Measurements from ENCODE around the gene PPP2R3B. TPM values are rescaled to one million over a fixed set of nuclear protein-coding genes. Genes with fewer than 3 reads are reported as not detected.

PPP2R3B gene
- total and polyA plus RNA-seq, 7 donors = 2.1 to 16.1 (median 5.4) TPM

- 96% methylated on average over 36 of the region's 36 CpGs for WGBS, 2 donors
- H3K27me3 ChIP-seq = no peaks in the 10 kb centered on the region
- no peaks in the 10 kb centered on the region for H3K9me3 ChIP-seq
- no peak overlapping the region for H3K4me3 ChIP-seq
- intact Hi-C loops (cut with DNase I) = no loop called here
- H3K4me1 ChIP-seq = no peaks in the 10 kb centered on the region
- DNase-seq = peak; percentile 59
- peaks cover 0 to 11% (median 3%) of the 10 kb centered on the region in 4 donors for H3K36me3 ChIP-seq
- TF ChIP-seq POLR2A (IDR thresholded peaks at IDR 0.05) = no peak
- TF ChIP-seq, protein P1, sequence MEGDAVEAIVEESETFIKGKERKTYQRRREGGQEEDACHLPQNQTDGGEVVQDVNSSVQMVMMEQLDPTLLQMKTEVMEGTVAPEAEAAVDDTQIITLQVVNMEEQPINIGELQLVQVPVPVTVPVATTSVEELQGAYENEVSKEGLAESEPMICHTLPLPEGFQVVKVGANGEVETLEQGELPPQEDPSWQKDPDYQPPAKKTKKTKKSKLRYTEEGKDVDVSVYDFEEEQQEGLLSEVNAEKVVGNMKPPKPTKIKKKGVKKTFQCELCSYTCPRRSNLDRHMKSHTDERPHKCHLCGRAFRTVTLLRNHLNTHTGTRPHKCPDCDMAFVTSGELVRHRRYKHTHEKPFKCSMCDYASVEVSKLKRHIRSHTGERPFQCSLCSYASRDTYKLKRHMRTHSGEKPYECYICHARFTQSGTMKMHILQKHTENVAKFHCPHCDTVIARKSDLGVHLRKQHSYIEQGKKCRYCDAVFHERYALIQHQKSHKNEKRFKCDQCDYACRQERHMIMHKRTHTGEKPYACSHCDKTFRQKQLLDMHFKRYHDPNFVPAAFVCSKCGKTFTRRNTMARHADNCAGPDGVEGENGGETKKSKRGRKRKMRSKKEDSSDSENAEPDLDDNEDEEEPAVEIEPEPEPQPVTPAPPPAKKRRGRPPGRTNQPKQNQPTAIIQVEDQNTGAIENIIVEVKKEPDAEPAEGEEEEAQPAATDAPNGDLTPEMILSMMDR (IDR thresholded peaks at IDR 0.05) = no peak
- TF ChIP-seq POLR2AphosphoS5 (IDR thresholded peaks at IDR 0.05) = no peak
- no peak for TF ChIP-seq EP300 (IDR thresholded peaks at IDR 0.05)
- H3K27ac ChIP-seq = no peak overlapping the region
Observed at GRCh38 chrX:341541-342101, 45.1 kb downstream of the PPP2R3B start.

GRCh38 chrX:340641-341423 is 45.9 kb downstream of the PPP2R3B start:
- H3K4me1 ChIP-seq = no peaks in the 10 kb centered on the region
- peaks cover 0 to 6% (median 3%) of the 10 kb centered on the region in 4 donors for H3K36me3 ChIP-seq
- peak; percentile 56 for DNase-seq
- WGBS, 2 donors = 91 to 96% methylated on average over 51 to 52 of the region's 52 CpGs
- no peak overlapping the region for H3K4me3 ChIP-seq
- H3K27ac ChIP-seq = no peak overlapping the region
- H3K27me3 ChIP-seq = no peaks in the 10 kb centered on the region
- intact Hi-C loops (cut with DNase I) = no loop called here
- TF ChIP-seq POLR2A (IDR thresholded peaks at IDR 0.05) (no peak), EP300 (IDR thresholded peaks at IDR 0.05) (no peak), POLR2AphosphoS5 (IDR thresholded peaks at IDR 0.05) (no peak)
- TF ChIP-seq, protein P1 (IDR thresholded peaks at IDR 0.05) = no peak
- no peaks in the 10 kb centered on the region for H3K9me3 ChIP-seq

DNA sequence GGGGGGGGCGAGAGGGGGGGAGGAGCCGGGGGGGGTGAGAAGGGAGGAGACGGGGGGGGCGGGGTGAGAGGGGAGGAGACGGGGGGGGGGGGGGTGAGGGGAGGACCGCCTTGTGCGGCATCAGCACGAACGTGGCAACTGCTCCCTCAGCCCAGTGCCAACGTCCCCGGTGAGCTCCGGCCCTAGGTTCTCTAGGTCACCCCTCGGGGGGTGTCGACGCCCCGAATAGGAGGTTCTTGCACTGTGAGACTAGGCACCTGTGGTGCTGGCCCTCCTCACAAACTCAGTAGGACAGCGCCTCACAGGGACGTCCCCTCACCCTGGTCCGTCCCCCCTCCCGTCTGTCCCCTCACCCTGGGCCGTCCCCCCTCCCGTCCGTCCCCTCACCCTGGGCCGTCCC is 46.6 kb downstream of the PPP2R3B start:
- DNase-seq = peak; percentile 58
- intact Hi-C loops (cut with DNase I) = no loop called here

GRCh38 chrX:338836-339400 is 47.8 kb downstream of the PPP2R3B start:
- 95 to 97% methylated on average over 44 of the region's 44 CpGs for WGBS, 2 donors
- H3K27ac ChIP-seq = no peak overlapping the region
- no peaks in the 10 kb centered on the region for H3K4me1 ChIP-seq
- TF ChIP-seq POLR2AphosphoS5 (IDR thresholded peaks at IDR 0.05) = no peak
- TF ChIP-seq, protein P1 (IDR thresholded peaks at IDR 0.05) = no peak
- H3K4me3 ChIP-seq = no peak overlapping the region
- H3K36me3 ChIP-seq = no peaks in the 10 kb centered on the region
- H3K27me3 ChIP-seq = no peaks in the 10 kb centered on the region
- H3K9me3 ChIP-seq = no peaks in the 10 kb centered on the region
- intact Hi-C loops (cut with DNase I) = no loop called here
- DNase-seq = peak; percentile 40

More for the DNA sequence above, 46.6 kb downstream of the PPP2R3B start:
- H3K27ac ChIP-seq = no peak overlapping the region
- H3K9me3 ChIP-seq = no peaks in the 10 kb centered on the region
- no peak overlapping the region for H3K4me3 ChIP-seq
- peaks cover 0 to 6% (median 2%) of the 10 kb centered on the region in 4 donors for H3K36me3 ChIP-seq
- no peaks in the 10 kb centered on the region for H3K27me3 ChIP-seq
- TF ChIP-seq EP300 (IDR thresholded peaks at IDR 0.05) = no peak
- TF ChIP-seq, protein P1 (IDR thresholded peaks at IDR 0.05) = no peak
- no peak for TF ChIP-seq POLR2AphosphoS5 (IDR thresholded peaks at IDR 0.05)
- TF ChIP-seq POLR2A (IDR thresholded peaks at IDR 0.05) = no peak
- H3K4me1 ChIP-seq = no peaks in the 10 kb centered on the region
- WGBS, 2 donors = 89 to 92% methylated on average over 19 to 20 of the region's 24 CpGs
